ENCODE results near the gene TLE1.

TLE1 gene

GRCh38 chr9:81540142-81540710 is 149.1 kb downstream of the TLE1 start:
- no peak for DNase-seq

- DNase-seq: no peak
These were observed 150.0 kb downstream of the TLE1 start for GRCh38 chr9:81539317-81539716.

GRCh38 chr9:81538890-81539289 is 150.5 kb downstream of the TLE1 start:
- DNase-seq: no peak

- no peak for DNase-seq
These were observed 151.4 kb downstream of the TLE1 start for GRCh38 chr9:81537964-81538363.

- DNase-seq: no peak
These were observed 152.9 kb downstream of the TLE1 start for GRCh38 chr9:81536242-81537025.

GRCh38 chr9:81535542-81536241 is 153.7 kb downstream of the TLE1 start:
- DNase-seq: no peak

- no peak for DNase-seq
These were observed 155.0 kb downstream of the TLE1 start for GRCh38 chr9:81534138-81534875.
